GM20000 (cell line): ENCODE data around the gene DZIP3.

ENCODE experiments used
- DNase-seq: peaks from one replicate; pipeline ENCODE4 v3.0.0; 2012; ENCODE audit warnings: low spot score
- CTCF ChIP-seq: IDR thresholded peaks from 2 replicates; pipeline ENCODE4 v1.5.1; 2012; ENCODE audit warnings: mild to moderate bottlenecking, control low read depth; ENCODE audit errors: extremely low read depth, missing control alignments

The DZIP3 gene

GRCh38 chr3:108722724-108723123 lies 133.2 kb downstream of the DZIP3 start:
- no peak for DNase-seq
- TF ChIP-seq CTCF, result no peak

GRCh38 chr3:108724101-108724500 lies 134.6 kb downstream of the DZIP3 start:
- TF ChIP-seq CTCF, result no peak
- DNase-seq, result no peak

GRCh38 chr3:108728105-108728504 lies 138.6 kb downstream of the DZIP3 start:
- TF ChIP-seq CTCF, result no peak
- no peak for DNase-seq

- DNase-seq, result no peak
- TF ChIP-seq CTCF, result no peak
These were observed 139.4 kb downstream of the DZIP3 start for GRCh38 chr3:108728934-108729333.

- no peak for DNase-seq
- no peak for TF ChIP-seq CTCF
These were observed 147.3 kb downstream of the DZIP3 start for GRCh38 chr3:108736821-108737220.

GRCh38 chr3:108742929-108743328 lies 153.4 kb downstream of the DZIP3 start:
- TF ChIP-seq CTCF, result no peak
- no peak for DNase-seq
